Adrenal gland (tissue), 5 donors: ENCODE data around the gene SGMS1.

ENCODE experiments used
- CTCF ChIP-seq, 6 experiments: fragments of 450-650 bp in 4 of 6; fragments of 200-600 bp in 2 of 6; sonication (generic) in 1 of 6; IDR thresholded peaks; 1 replicate in 5 of 6; 2 replicates in 1 of 6; pipeline versions ENCODE4 v1.5.1 to v1.8.0; 2016 to 2021; ENCODE audit warnings: antibody characterized with exemption in 6 of 6, mild to moderate bottlenecking in 2 of 6, moderate library complexity in 1 of 6
- POLR2A ChIP-seq, 2 donors: fragments of 450-650 bp; IDR thresholded peaks; one replicate each; pipeline ENCODE4 v1.6.1; 2017; ENCODE audit warnings: antibody characterized with exemption in 2 of 2, mild to moderate bottlenecking in 2 of 2, moderate library complexity in 1 of 2
- donor health status: DM: no; HTN: no; CAD: no.

GRCh38 chr10:50394832-50395231 lies 228.9 kb downstream of the SGMS1 start:
- no peak for TF ChIP-seq CTCF (IDR thresholded peaks at IDR 0.05)
- no peak for TF ChIP-seq POLR2A (IDR thresholded peaks at IDR 0.05)
